CD4-positive, CD25-positive, alpha-beta regulatory T cell (primary cell): ENCODE results near the gene DSCAM. TPM values are rescaled to one million over a fixed set of nuclear protein-coding genes. Genes with fewer than 3 reads are reported as not detected.

Source experiments
- ATAC-seq, 2 donors: fragments of 150-1000 bp; cut with Tn5 transposase; one replicate each; pipeline ENCODE4 v1.10.0; 2021; ENCODE audit warnings: low read depth in 2 of 2, moderate number of reproducible peaks in 2 of 2, moderate library complexity in 1 of 2
- DNase-seq, 3 donors: peaks; one replicate each; pipeline versions ENCODE4 v3.0.0 to v3.0.0-alpha.2; 2012 to 2022; ENCODE audit warnings: mixed read lengths in 1 of 3
- H3K27ac ChIP-seq: one replicate; pipeline ENCODE4 v1.7.0; 2013; ENCODE audit warnings: mild to moderate bottlenecking, low read length; ENCODE audit not compliant: insufficient read depth, poor library complexity, severe bottlenecking
- H3K27me3 ChIP-seq: one replicate; pipeline ENCODE4 v1.7.0; 2013; ENCODE audit warnings: low read length; ENCODE audit not compliant: control insufficient read depth, insufficient read depth
- H3K36me3 ChIP-seq: one replicate; pipeline ENCODE4 v1.7.0; 2013; ENCODE audit warnings: mild to moderate bottlenecking, low read length, moderate library complexity; ENCODE audit not compliant: control insufficient read depth, insufficient read depth
- H3K4me1 ChIP-seq: 2 replicates; pipeline ENCODE4 v1.7.0; 2013; ENCODE audit warnings: mild to moderate bottlenecking, low read length; ENCODE audit not compliant: insufficient read depth, control insufficient read depth, poor library complexity, severe bottlenecking
- H3K4me3 ChIP-seq: one replicate; pipeline ENCODE4 v1.7.0; 2013; ENCODE audit warnings: low read depth, mild to moderate bottlenecking, low read length, moderate library complexity
- H3K9me3 ChIP-seq, 2 experiments: 1 replicate in 1 of 2; 2 replicates in 1 of 2; pipeline ENCODE4 v1.7.0; 2013; ENCODE audit warnings: low read length in 2 of 2, mild to moderate bottlenecking in 1 of 2, moderate library complexity in 1 of 2; ENCODE audit not compliant: control insufficient read depth in 2 of 2
- H3K27ac Mint-ChIP-seq, 3 donors: one replicate each; pipeline ENCODE4 v1.8.0; 2020 to 2022; ENCODE audit warnings: mild to moderate bottlenecking in 3 of 3, mixed read lengths in 3 of 3, moderate library complexity in 2 of 3
- H3K27me3 Mint-ChIP-seq: one replicate; pipeline ENCODE4 v1.8.0; 2022; ENCODE audit warnings: mild to moderate bottlenecking, mixed read lengths
- H3K36me3 Mint-ChIP-seq: one replicate; pipeline ENCODE4 v1.8.0; 2020; ENCODE audit warnings: mixed read lengths
- H3K4me1 Mint-ChIP-seq, 4 donors: one replicate each; pipeline ENCODE4 v1.8.0; 2020 to 2022; ENCODE audit warnings: mixed read lengths in 4 of 4, mild to moderate bottlenecking in 1 of 4
- H3K4me3 Mint-ChIP-seq, 4 donors: one replicate each; pipeline ENCODE4 v1.8.0; 2020 to 2022; ENCODE audit warnings: mild to moderate bottlenecking in 4 of 4, mixed read lengths in 4 of 4, moderate library complexity in 3 of 4
- H3K9me3 Mint-ChIP-seq, 7 donors: one replicate each; pipeline ENCODE4 v1.8.0; 2020 to 2022; ENCODE audit warnings: mixed read lengths in 7 of 7, mild to moderate bottlenecking in 3 of 7, moderate library complexity in 2 of 7
- polyA plus RNA-seq, 4 donors: library from polyadenylated mRNA; unstranded; fragments of 300-500 nt; fragmentation: Illumina TruSeq; gene quantifications; one replicate each; pipeline ENCODE4 v1.2.3, GENCODE V29; 2021
- total RNA-seq: library from RNA; stranded (reverse); gene quantifications from one replicate; pipeline ENCODE4 v1.2.3, GENCODE V29; 2022

The DSCAM gene
- total and polyA plus RNA-seq, 5 donors from 2014 or later, result not detected

GRCh38 chr21:40383951-40384350 is 463.0 kb downstream of the DSCAM start:
- H3K9me3 ChIP-seq, result no peaks in the 10 kb centered on the region
- no peaks in the 10 kb centered on the region for H3K36me3 ChIP-seq
- no peaks in the 10 kb centered on the region for H3K27me3 Mint-ChIP-seq
- peak overlapping the region in 1 of 3 donors; percentile 78 for H3K27ac Mint-ChIP-seq
- H3K27ac ChIP-seq, result no peak overlapping the region
- ATAC-seq, result no peak
- no peak for DNase-seq
- H3K4me3 ChIP-seq, result no peak overlapping the region
- H3K9me3 Mint-ChIP-seq, result peaks cover 0 to 10% (median 7%) of the 10 kb centered on the region in 7 donors
- no peaks in the 10 kb centered on the region for H3K4me1 Mint-ChIP-seq
- no peaks in the 10 kb centered on the region for H3K27me3 ChIP-seq
- no peaks in the 10 kb centered on the region for H3K36me3 Mint-ChIP-seq
- H3K4me3 Mint-ChIP-seq, result no peak overlapping the region
- no peaks in the 10 kb centered on the region for H3K4me1 ChIP-seq

DNA sequence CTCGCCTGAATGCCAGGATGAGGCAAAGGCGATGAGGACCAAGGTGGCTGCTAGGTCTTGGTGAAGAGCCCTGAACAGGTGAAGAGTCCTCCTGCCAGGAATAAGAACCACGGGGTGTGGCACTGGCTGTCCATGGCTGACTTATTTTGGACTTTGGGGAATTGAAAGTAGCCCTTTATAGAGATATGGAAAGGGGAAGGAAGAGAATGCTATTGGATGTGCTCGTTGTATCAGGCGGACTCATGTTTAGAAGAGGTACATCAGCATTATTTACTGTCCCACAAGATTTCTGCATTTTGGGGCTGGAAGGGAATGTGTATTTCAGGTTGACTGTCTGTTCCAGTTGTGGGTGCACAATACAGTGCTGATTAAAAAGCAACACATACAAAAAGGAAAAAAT is 465.8 kb downstream of the DSCAM start:
- Histone ChIP-seq H3K9me3 (no peaks in the 10 kb centered on the region), H3K36me3 (no peaks in the 10 kb centered on the region), H3K4me1 (no peaks in the 10 kb centered on the region), H3K4me3 (no peak overlapping the region), H3K27ac (no peak overlapping the region), H3K27me3 (no peaks in the 10 kb centered on the region)
- H3K4me1 Mint-ChIP-seq, result no peaks in the 10 kb centered on the region
- H3K27me3 Mint-ChIP-seq, result no peaks in the 10 kb centered on the region
- H3K27ac Mint-ChIP-seq, result no peak overlapping the region
- peaks cover 3 to 11% (median 7%) of the 10 kb centered on the region in 7 donors for H3K9me3 Mint-ChIP-seq
- ATAC-seq, result no peak
- DNase-seq, result no peak
- H3K36me3 Mint-ChIP-seq, result no peaks in the 10 kb centered on the region
- no peak overlapping the region for H3K4me3 Mint-ChIP-seq

GRCh38 chr21:40379881-40380810 is 466.8 kb downstream of the DSCAM start:
- no peaks in the 10 kb centered on the region for H3K36me3 Mint-ChIP-seq
- no peak for ATAC-seq
- H3K4me1 ChIP-seq, result no peaks in the 10 kb centered on the region
- no peak overlapping the region for H3K4me3 ChIP-seq
- H3K27ac Mint-ChIP-seq, result no peak overlapping the region
- no peaks in the 10 kb centered on the region for H3K27me3 Mint-ChIP-seq
- no peak overlapping the region for H3K27ac ChIP-seq
- H3K4me3 Mint-ChIP-seq, result no peak overlapping the region
- DNase-seq, result no peak
- no peaks in the 10 kb centered on the region for H3K36me3 ChIP-seq
- no peaks in the 10 kb centered on the region for H3K27me3 ChIP-seq
- H3K9me3 ChIP-seq, result no peaks in the 10 kb centered on the region
- H3K9me3 Mint-ChIP-seq, result peaks cover 3 to 10% (median 8%) of the 10 kb centered on the region in 7 donors
- no peaks in the 10 kb centered on the region for H3K4me1 Mint-ChIP-seq

DNA sequence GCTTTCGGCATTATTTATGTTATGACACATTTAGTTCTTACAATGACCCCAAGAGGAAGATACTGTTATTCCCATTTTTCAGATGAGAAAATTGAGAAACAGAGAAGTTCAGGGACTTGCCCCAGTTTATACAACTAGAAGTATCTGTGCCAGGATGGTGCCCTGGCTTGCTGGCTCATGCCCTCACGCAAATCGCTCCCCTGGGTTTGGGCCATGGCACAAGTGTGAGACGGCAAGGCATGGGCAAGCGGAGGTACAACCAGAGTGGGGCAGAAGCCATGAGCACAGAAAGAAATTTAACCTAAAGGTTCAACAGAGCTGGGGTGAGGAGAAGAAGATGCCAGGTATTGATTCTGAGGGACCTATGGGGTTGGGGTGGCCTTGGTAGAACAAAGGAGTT is 469.8 kb downstream of the DSCAM start:
- Mint-ChIP-seq H3K9me3 (peaks cover 3 to 12% (median 5%) of the 10 kb centered on the region in 7 donors), H3K36me3 (no peaks in the 10 kb centered on the region), H3K4me1 (no peaks in the 10 kb centered on the region), H3K27ac (no peak overlapping the region), H3K4me3 (no peak overlapping the region), H3K27me3 (no peaks in the 10 kb centered on the region)
- ATAC-seq (no peak), DNase-seq (no peak)
- Histone ChIP-seq H3K27me3 (no peaks in the 10 kb centered on the region), H3K36me3 (no peaks in the 10 kb centered on the region), H3K4me3 (no peak overlapping the region), H3K9me3 (no peaks in the 10 kb centered on the region), H3K27ac (no peak overlapping the region), H3K4me1 (no peaks in the 10 kb centered on the region)

GRCh38 chr21:40373761-40374160 is 473.2 kb downstream of the DSCAM start:
- Mint-ChIP-seq H3K27me3 (no peaks in the 10 kb centered on the region), H3K36me3 (no peaks in the 10 kb centered on the region), H3K9me3 (peaks cover 0 to 7% (median 2%) of the 10 kb centered on the region in 7 donors), H3K4me1 (no peaks in the 10 kb centered on the region), H3K4me3 (no peak overlapping the region), H3K27ac (no peak overlapping the region)
- H3K9me3 ChIP-seq, result no peaks in the 10 kb centered on the region
- ATAC-seq (no peak), DNase-seq (no peak)
- H3K4me1 ChIP-seq, result no peaks in the 10 kb centered on the region
- no peak overlapping the region for H3K27ac ChIP-seq
- no peak overlapping the region for H3K4me3 ChIP-seq
- no peaks in the 10 kb centered on the region for H3K27me3 ChIP-seq
- no peaks in the 10 kb centered on the region for H3K36me3 ChIP-seq

DNA sequence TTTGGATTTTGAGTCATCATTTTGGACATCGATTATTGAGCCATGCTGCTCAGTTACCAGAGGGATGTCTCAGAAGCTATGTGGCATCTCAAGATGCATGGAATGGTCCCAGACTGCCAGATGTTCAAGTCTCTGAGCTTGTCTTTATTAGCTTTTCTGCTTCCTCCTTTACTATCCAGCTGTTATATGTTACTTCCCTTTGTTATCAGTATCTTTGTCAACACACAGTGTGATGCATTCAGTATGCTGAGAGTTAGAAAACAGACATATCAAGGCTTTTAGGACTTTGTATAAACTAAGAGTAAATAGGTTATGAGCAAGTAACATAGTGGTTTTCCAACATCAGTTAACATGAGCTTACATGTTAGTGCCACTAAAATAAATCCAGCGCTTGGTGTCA is 474.5 kb downstream of the DSCAM start:
- no peaks in the 10 kb centered on the region for H3K27me3 ChIP-seq
- ATAC-seq (no peak), DNase-seq (no peak)
- Mint-ChIP-seq H3K27ac (no peak overlapping the region), H3K27me3 (no peaks in the 10 kb centered on the region), H3K36me3 (no peaks in the 10 kb centered on the region), H3K4me1 (no peaks in the 10 kb centered on the region), H3K4me3 (no peak overlapping the region), H3K9me3 (peaks cover 0 to 10% (median 2%) of the 10 kb centered on the region in 7 donors)
- no peak overlapping the region for H3K27ac ChIP-seq
- no peaks in the 10 kb centered on the region for H3K4me1 ChIP-seq
- H3K4me3 ChIP-seq, result no peak overlapping the region
- no peaks in the 10 kb centered on the region for H3K36me3 ChIP-seq
- H3K9me3 ChIP-seq, result no peaks in the 10 kb centered on the region

DNA sequence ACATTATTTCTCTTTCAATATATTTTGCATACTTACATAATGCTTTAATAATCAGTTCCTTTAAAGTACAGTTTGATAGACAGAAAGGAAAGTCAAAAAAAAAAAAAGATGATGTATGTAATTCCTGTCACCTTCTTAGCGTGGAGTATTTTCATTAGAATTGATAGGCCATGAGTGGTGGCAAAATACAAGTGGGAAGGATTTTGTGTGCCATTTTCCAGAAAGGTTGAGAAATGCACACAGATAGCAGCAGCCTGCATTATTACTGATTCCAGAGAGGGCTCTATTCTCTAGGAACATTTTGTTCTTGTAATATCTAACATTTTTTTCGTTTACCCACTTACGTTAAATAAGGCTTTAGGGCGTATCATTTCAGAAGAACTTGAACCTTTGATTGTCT is 475.6 kb downstream of the DSCAM start:
- H3K27ac Mint-ChIP-seq, result no peak overlapping the region
- DNase-seq (no peak), ATAC-seq (no peak)
- peaks cover 0 to 11% (median 2%) of the 10 kb centered on the region in 7 donors for H3K9me3 Mint-ChIP-seq
- H3K27me3 Mint-ChIP-seq, result no peaks in the 10 kb centered on the region
- H3K9me3 ChIP-seq, result no peaks in the 10 kb centered on the region
- no peaks in the 10 kb centered on the region for H3K36me3 Mint-ChIP-seq
- no peak overlapping the region for H3K27ac ChIP-seq
- no peaks in the 10 kb centered on the region for H3K4me1 Mint-ChIP-seq
- H3K4me3 ChIP-seq, result no peak overlapping the region
- H3K36me3 ChIP-seq, result no peaks in the 10 kb centered on the region
- H3K27me3 ChIP-seq, result no peaks in the 10 kb centered on the region
- no peaks in the 10 kb centered on the region for H3K4me1 ChIP-seq
- no peak overlapping the region for H3K4me3 Mint-ChIP-seq

DNA sequence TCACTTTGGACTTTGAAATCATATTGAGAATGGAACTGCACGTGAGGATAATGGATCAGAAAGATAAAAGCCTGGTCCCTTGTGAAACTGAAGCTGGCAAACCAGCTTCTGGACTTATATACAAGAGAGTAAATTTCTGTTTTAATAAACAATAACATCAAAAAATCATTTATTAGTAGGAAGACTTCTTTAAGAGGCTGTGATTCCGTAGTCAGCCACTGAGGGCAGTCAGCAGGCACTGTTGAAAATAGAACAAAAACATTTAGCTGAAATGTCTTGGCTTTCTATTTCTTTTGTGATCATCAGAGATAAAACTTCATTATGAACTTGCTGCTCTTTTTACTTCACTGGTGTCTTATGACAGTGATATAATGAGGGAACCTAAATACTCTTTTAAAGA is 490.3 kb downstream of the DSCAM start:
- H3K27ac ChIP-seq, result no peak overlapping the region
- no peak overlapping the region for H3K4me3 Mint-ChIP-seq

More for the DNA sequence above, 490.3 kb downstream of the DSCAM start:
- H3K36me3 ChIP-seq, result no peaks in the 10 kb centered on the region
- H3K4me1 ChIP-seq, result no peaks in the 10 kb centered on the region
- no peaks in the 10 kb centered on the region for H3K27me3 Mint-ChIP-seq
- H3K4me3 ChIP-seq, result no peak overlapping the region
- H3K27me3 ChIP-seq, result no peaks in the 10 kb centered on the region
- DNase-seq, result no peak
- no peak overlapping the region for H3K27ac Mint-ChIP-seq
- H3K9me3 ChIP-seq, result no peaks in the 10 kb centered on the region
- no peaks in the 10 kb centered on the region for H3K36me3 Mint-ChIP-seq
- H3K9me3 Mint-ChIP-seq, result peaks cover 0 to 7% (median 4%) of the 10 kb centered on the region in 7 donors
- no peaks in the 10 kb centered on the region for H3K4me1 Mint-ChIP-seq
- ATAC-seq, result no peak
